CD8-positive, alpha-beta memory T cell (primary cell): ENCODE results near the gene GPATCH2L. TPM values are rescaled to one million over a fixed set of nuclear protein-coding genes. Genes with fewer than 3 reads are reported as not detected.
A peak's percentile ranks its signal among the peaks of the same experiment; 100 is the strongest.

Experiments
- CTCF ChIA-PET: fragments of 350-600 bp; sonication (Branson Sonifier 250); formaldehyde crosslinking; loops from one replicate; lab custom pipeline; 2021; ENCODE audit warnings: antibody characterized with exemption; lab: Charles Lee
- POLR2A ChIA-PET: fragments of 350-600 bp; sonication (Branson Sonifier 250); formaldehyde crosslinking; loops from one replicate; lab custom pipeline; 2021; ENCODE audit warnings: antibody characterized with exemption; lab: Charles Lee
- DNase-seq, 5 donors: peaks; one replicate each; pipeline versions ENCODE4 v3.0.0 to v3.0.0-alpha.2; 2020 to 2022; ENCODE audit warnings: mixed read lengths in 1 of 5
- H3K27ac ChIP-seq: one replicate; pipeline ENCODE4 v1.7.0; 2013; ENCODE audit warnings: low read depth, mild to moderate bottlenecking, low read length, moderate library complexity
- H3K27me3 ChIP-seq: 2 replicates; pipeline ENCODE4 v1.7.0; 2013; ENCODE audit warnings: low read length, mild to moderate bottlenecking; ENCODE audit not compliant: insufficient read depth, poor library complexity, severe bottlenecking
- H3K36me3 ChIP-seq: 2 replicates; pipeline ENCODE4 v1.7.0; 2013; ENCODE audit warnings: mild to moderate bottlenecking, low read length, moderate library complexity; ENCODE audit not compliant: insufficient read depth
- H3K4me1 ChIP-seq: 2 replicates; pipeline ENCODE4 v1.7.0; 2013; ENCODE audit warnings: mild to moderate bottlenecking, low read length, moderate library complexity; ENCODE audit not compliant: insufficient read depth
- H3K4me3 ChIP-seq: 2 replicates; pipeline ENCODE4 v1.7.0; 2013; ENCODE audit warnings: mild to moderate bottlenecking, low read length
- H3K9me3 ChIP-seq: 2 replicates; pipeline ENCODE4 v1.7.0; 2013; ENCODE audit warnings: mild to moderate bottlenecking, low read length
- H3K27ac Mint-ChIP-seq, 8 donors: one replicate each; pipeline ENCODE4 v1.8.0; 2020 to 2021; ENCODE audit warnings: mixed read lengths in 8 of 8, mild to moderate bottlenecking in 6 of 8, inconsistent platforms in 3 of 8, moderate library complexity in 3 of 8
- H3K27me3 Mint-ChIP-seq, 2 donors: one replicate each; pipeline ENCODE4 v1.8.0; 2020 to 2021; ENCODE audit warnings: mixed read lengths in 2 of 2, mild to moderate bottlenecking in 1 of 2, moderate library complexity in 1 of 2
- H3K36me3 Mint-ChIP-seq, 3 donors: one replicate each; pipeline ENCODE4 v1.8.0; 2020 to 2021; ENCODE audit warnings: mixed read lengths in 3 of 3, inconsistent platforms in 1 of 3, mild to moderate bottlenecking in 1 of 3
- H3K4me1 Mint-ChIP-seq, 3 donors: one replicate each; pipeline ENCODE4 v1.8.0; 2020 to 2021; ENCODE audit warnings: mixed read lengths in 3 of 3, inconsistent platforms in 1 of 3, mild to moderate bottlenecking in 1 of 3
- H3K4me3 Mint-ChIP-seq, 7 donors: one replicate each; pipeline ENCODE4 v1.8.0; 2020 to 2021; ENCODE audit warnings: mixed read lengths in 7 of 7, mild to moderate bottlenecking in 6 of 7, moderate library complexity in 4 of 7, inconsistent platforms in 2 of 7
- H3K9me3 Mint-ChIP-seq, 5 donors: one replicate each; pipeline ENCODE4 v1.8.0; 2020 to 2022; ENCODE audit warnings: mixed read lengths in 5 of 5, mild to moderate bottlenecking in 3 of 5, moderate library complexity in 2 of 5, inconsistent platforms in 1 of 5
- polyA plus RNA-seq: library from polyadenylated mRNA; unstranded; fragments of 300-500 nt; fragmentation: Illumina TruSeq; gene quantifications from one replicate; pipeline ENCODE4 v1.2.3, GENCODE V29; 2021
- total RNA-seq, 2 experiments: library from RNA; stranded (reverse); gene quantifications; one replicate each; pipeline ENCODE4 v1.2.3, GENCODE V29; 2021

Gene GPATCH2L
- total and polyA plus RNA-seq, 3 experiments from 2014 or later: 8.3 to 41.9 (median 36.0) TPM

DNA sequence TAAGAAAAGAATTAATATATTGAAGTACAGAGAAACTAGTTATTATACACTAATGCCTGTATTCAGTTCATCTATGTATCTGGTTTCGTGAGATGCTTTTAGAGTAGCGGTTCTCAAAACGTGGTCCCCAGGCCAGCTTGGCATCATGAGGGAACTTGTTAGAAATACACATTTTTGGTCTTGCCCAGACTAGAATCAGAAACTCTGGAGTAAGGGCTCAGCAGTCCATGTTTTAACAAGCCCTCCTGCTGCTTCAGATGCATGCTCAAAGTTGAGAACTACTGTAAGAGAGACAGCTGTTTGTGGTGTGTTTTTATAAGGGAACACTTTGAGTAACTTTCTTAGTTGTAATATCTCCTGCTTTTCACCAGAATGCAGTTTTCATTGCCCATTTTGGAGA, 18.1 kb downstream of the GPATCH2L start:
- H3K4me3 Mint-ChIP-seq: no peak overlapping the region
- H3K4me1 Mint-ChIP-seq: peaks cover 28 to 50% (median 42%) of the 10 kb centered on the region in 3 donors
- ChIA-PET POLR2A (no interaction called here), CTCF (no interaction called here)
- peaks cover 24 to 87% (median 26%) of the 10 kb centered on the region in 3 donors for H3K36me3 Mint-ChIP-seq
- Histone ChIP-seq H3K27me3 (no peaks in the 10 kb centered on the region), H3K9me3 (no peaks in the 10 kb centered on the region), H3K4me1 (no peaks in the 10 kb centered on the region), H3K27ac (no peak overlapping the region), H3K4me3 (no peak overlapping the region), H3K36me3 (peaks cover 33% of the 10 kb centered on the region)
- H3K27ac Mint-ChIP-seq: peak overlapping the region in 1 of 8 donors; percentile 25
- no peak for DNase-seq
- H3K27me3 Mint-ChIP-seq: no peaks in the 10 kb centered on the region
- H3K9me3 Mint-ChIP-seq: no peaks in the 10 kb centered on the region

DNA sequence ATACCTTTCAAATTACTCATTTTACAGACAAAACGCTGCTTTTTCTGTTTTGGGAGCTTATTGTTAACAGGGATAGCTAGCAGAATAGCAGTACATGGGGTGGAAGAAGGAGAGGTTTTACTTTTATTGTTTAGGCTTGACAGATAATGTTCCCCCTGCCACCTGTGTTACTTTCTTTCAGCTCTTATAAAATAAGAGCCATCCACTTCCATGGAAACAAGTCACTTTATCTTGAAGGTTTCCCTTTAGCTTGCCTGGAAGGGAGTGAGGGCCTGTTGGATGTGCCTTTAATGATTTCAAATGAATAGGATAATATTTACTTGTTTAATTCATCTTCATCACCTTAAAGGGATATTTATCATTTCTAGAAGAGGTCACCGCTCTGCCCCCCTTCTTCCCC, 23.3 kb downstream of the GPATCH2L start:
- Mint-ChIP-seq H3K27me3 (no peaks in the 10 kb centered on the region), H3K36me3 (peaks cover 16 to 94% (median 29%) of the 10 kb centered on the region in 3 donors), H3K4me1 (peaks cover 7 to 27% (median 17%) of the 10 kb centered on the region in 3 donors), H3K9me3 (no peaks in the 10 kb centered on the region), H3K27ac (no peak overlapping the region), H3K4me3 (no peak overlapping the region)
- ChIA-PET POLR2A (no interaction called here), CTCF (no interaction called here)
- DNase-seq: no peak
- H3K4me3 ChIP-seq: no peak overlapping the region
- H3K27me3 ChIP-seq: no peaks in the 10 kb centered on the region
- H3K27ac ChIP-seq: no peak overlapping the region
- H3K9me3 ChIP-seq: no peaks in the 10 kb centered on the region
- H3K4me1 ChIP-seq: no peaks in the 10 kb centered on the region
- H3K36me3 ChIP-seq: peaks cover 27% of the 10 kb centered on the region

- Mint-ChIP-seq H3K4me3 (no peak overlapping the region), H3K9me3 (no peaks in the 10 kb centered on the region), H3K4me1 (peaks cover 2 to 18% (median 9%) of the 10 kb centered on the region in 3 donors), H3K27ac (no peak overlapping the region), H3K27me3 (no peaks in the 10 kb centered on the region), H3K36me3 (peaks cover 10 to 94% (median 30%) of the 10 kb centered on the region in 3 donors)
- no peak overlapping the region for H3K4me3 ChIP-seq
- ChIA-PET CTCF (no interaction called here), POLR2A (no interaction called here)
- no peak overlapping the region for H3K27ac ChIP-seq
- DNase-seq: no peak
- peaks cover 27% of the 10 kb centered on the region for H3K36me3 ChIP-seq
- no peaks in the 10 kb centered on the region for H3K4me1 ChIP-seq
- no peaks in the 10 kb centered on the region for H3K27me3 ChIP-seq
- H3K9me3 ChIP-seq: no peaks in the 10 kb centered on the region
Observed at GRCh38 chr14:76175942-76176341, 24.2 kb downstream of the GPATCH2L start.

GRCh38 chr14:76181546-76181945, 29.8 kb downstream of the GPATCH2L start:
- no peaks in the 10 kb centered on the region for H3K4me1 ChIP-seq
- H3K4me3 ChIP-seq: no peak overlapping the region
- H3K36me3 ChIP-seq: peaks cover 17% of the 10 kb centered on the region
- no peak overlapping the region for H3K27ac ChIP-seq
- no peaks in the 10 kb centered on the region for H3K9me3 ChIP-seq
- ChIA-PET POLR2A (no interaction called here), CTCF (no interaction called here)
- no peak for DNase-seq
- Mint-ChIP-seq H3K4me1 (peaks cover 11 to 19% (median 14%) of the 10 kb centered on the region in 3 donors), H3K36me3 (peaks cover 18 to 80% (median 55%) of the 10 kb centered on the region in 3 donors), H3K27me3 (no peaks in the 10 kb centered on the region), H3K9me3 (no peaks in the 10 kb centered on the region), H3K27ac (no peak overlapping the region), H3K4me3 (no peak overlapping the region)
- H3K27me3 ChIP-seq: no peaks in the 10 kb centered on the region

DNA sequence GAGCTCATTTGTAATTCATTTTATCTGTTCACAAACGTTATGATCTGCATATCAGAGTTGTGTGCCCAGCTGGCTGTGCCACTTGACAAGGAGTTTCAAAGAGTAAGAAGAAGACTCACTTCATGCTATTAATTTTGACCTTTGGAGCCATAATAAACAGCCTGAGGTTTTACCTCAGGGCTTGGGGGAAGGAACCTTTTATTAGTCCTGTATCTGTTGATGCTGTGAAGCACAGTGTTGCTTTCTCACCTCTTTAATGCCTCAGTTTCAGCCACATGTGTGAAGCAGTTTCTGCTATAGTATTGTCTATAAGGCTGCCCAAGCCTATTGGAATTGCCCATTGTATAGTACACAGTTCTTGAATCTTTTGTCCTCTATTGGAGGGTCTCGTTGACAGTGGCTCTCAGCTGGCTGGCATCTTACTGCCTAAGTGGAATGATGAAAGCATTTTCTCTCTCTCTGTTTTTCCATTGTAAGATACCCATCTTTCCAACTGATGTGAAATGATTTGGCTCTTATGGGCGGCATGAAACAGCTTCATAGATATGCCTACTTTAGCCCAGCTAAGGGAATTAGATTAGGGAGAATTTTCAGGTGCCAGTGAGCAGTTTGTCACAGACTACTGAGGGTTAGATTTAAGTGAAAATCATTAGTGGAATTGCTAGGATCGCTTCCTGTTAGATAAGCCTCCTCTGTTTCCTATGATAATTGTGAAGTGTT, 34.7 kb downstream of the GPATCH2L start:
- Mint-ChIP-seq H3K4me1 (peaks cover 19 to 39% (median 25%) of the 10 kb centered on the region in 3 donors), H3K36me3 (peaks cover 12 to 74% (median 34%) of the 10 kb centered on the region in 3 donors), H3K27me3 (no peaks in the 10 kb centered on the region), H3K9me3 (no peaks in the 10 kb centered on the region), H3K4me3 (no peak overlapping the region), H3K27ac (peak overlapping the region in 2 of 8 donors; percentile 30 to 52)
- Histone ChIP-seq H3K9me3 (no peaks in the 10 kb centered on the region), H3K4me1 (no peaks in the 10 kb centered on the region), H3K27me3 (no peaks in the 10 kb centered on the region), H3K36me3 (peaks cover 9% of the 10 kb centered on the region), H3K4me3 (no peak overlapping the region), H3K27ac (no peak overlapping the region)
- POLR2A ChIA-PET: no interaction called here
- DNase-seq: no peak
- CTCF ChIA-PET: no interaction called here

DNA sequence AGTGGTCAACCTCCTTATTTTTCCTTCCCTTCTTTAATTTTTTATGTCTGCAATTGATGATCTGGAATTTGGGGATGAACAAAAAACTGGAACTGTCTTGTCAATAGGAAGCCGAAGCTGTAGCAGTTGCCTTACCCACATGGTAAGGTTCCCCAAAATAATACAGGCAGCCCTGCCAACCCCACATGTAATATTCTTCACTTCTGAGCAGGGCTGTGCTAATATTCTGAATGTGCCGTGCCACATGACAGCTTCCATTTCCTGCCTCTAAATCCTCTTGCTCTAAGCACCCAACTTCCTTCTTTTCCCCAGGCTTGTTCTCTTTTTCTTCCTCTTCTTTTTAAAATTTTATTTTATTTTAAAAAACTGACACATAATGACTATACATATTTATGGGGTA, 39.6 kb downstream of the GPATCH2L start:
- no peak overlapping the region for H3K4me3 ChIP-seq
- peaks cover 13 to 85% (median 26%) of the 10 kb centered on the region in 3 donors for H3K36me3 Mint-ChIP-seq
- H3K4me3 Mint-ChIP-seq: no peak overlapping the region
- ChIA-PET POLR2A (no interaction called here), CTCF (interaction anchor here (0.7 kb wide), 1 partner anchor 35 kb away, joined by 3 read pairs; no protein-coding TSS in a partner anchor)
- no peaks in the 10 kb centered on the region for H3K27me3 Mint-ChIP-seq
- H3K4me1 ChIP-seq: no peaks in the 10 kb centered on the region
- peaks cover 8 to 28% (median 15%) of the 10 kb centered on the region in 3 donors for H3K4me1 Mint-ChIP-seq
- H3K9me3 ChIP-seq: no peaks in the 10 kb centered on the region
- peaks cover 27% of the 10 kb centered on the region for H3K36me3 ChIP-seq
- no peaks in the 10 kb centered on the region for H3K9me3 Mint-ChIP-seq
- H3K27me3 ChIP-seq: no peaks in the 10 kb centered on the region
- DNase-seq: no peak
- H3K27ac Mint-ChIP-seq: peak overlapping the region in 1 of 8 donors; percentile 27
- no peak overlapping the region for H3K27ac ChIP-seq

GRCh38 chr14:76193696-76194095, 42.0 kb downstream of the GPATCH2L start:
- Mint-ChIP-seq H3K27me3 (no peaks in the 10 kb centered on the region), H3K9me3 (no peaks in the 10 kb centered on the region), H3K4me1 (peaks cover 3 to 13% (median 4%) of the 10 kb centered on the region in 3 donors), H3K36me3 (peaks cover 13 to 87% (median 26%) of the 10 kb centered on the region in 3 donors), H3K4me3 (no peak overlapping the region), H3K27ac (no peak overlapping the region)
- no peak for DNase-seq
- POLR2A ChIA-PET: no interaction called here
- peaks cover 35% of the 10 kb centered on the region for H3K36me3 ChIP-seq
- H3K4me3 ChIP-seq: no peak overlapping the region
- CTCF ChIA-PET: no interaction called here
- no peaks in the 10 kb centered on the region for H3K27me3 ChIP-seq
- H3K27ac ChIP-seq: no peak overlapping the region
- H3K9me3 ChIP-seq: no peaks in the 10 kb centered on the region
- no peaks in the 10 kb centered on the region for H3K4me1 ChIP-seq

- H3K9me3 Mint-ChIP-seq: no peaks in the 10 kb centered on the region
- Histone ChIP-seq H3K36me3 (peaks cover 35% of the 10 kb centered on the region), H3K27me3 (no peaks in the 10 kb centered on the region), H3K4me1 (no peaks in the 10 kb centered on the region), H3K4me3 (no peak overlapping the region), H3K9me3 (no peaks in the 10 kb centered on the region), H3K27ac (no peak overlapping the region)
- no peak overlapping the region for H3K4me3 Mint-ChIP-seq
- peaks cover 13 to 85% (median 28%) of the 10 kb centered on the region in 3 donors for H3K36me3 Mint-ChIP-seq
- H3K4me1 Mint-ChIP-seq: peaks cover 0 to 7% (median 0%) of the 10 kb centered on the region in 3 donors
- H3K27me3 Mint-ChIP-seq: no peaks in the 10 kb centered on the region
- CTCF ChIA-PET: no interaction called here
- POLR2A ChIA-PET: no interaction called here
- no peak for DNase-seq
- no peak overlapping the region for H3K27ac Mint-ChIP-seq
Observed at GRCh38 chr14:76194327-76194726, 42.6 kb downstream of the GPATCH2L start.
